ENCODE results near the gene GBA2.

GRCh38 chr9:35716230-35716629 is 32.8 kb downstream of the GBA2 start:
- no peak for TF ChIP-seq FOXM1 (IDR thresholded peaks at IDR 0.05; ENCODE audit: borderline replicate concordance, low read depth)
- TF ChIP-seq TAF1 (IDR thresholded peaks at IDR 0.05; ENCODE audit: low read depth): no peak
- TF ChIP-seq REST (IDR thresholded peaks at IDR 0.05; ENCODE audit: low read depth): no peak
- TF ChIP-seq MAX (IDR thresholded peaks at IDR 0.05): no peak
- no peak for TF ChIP-seq EP300 (IDR thresholded peaks at IDR 0.05; ENCODE audit: borderline replicate concordance)
- no peak for TF ChIP-seq USF1 (IDR thresholded peaks at IDR 0.05)
- TF ChIP-seq CREB1 (IDR thresholded peaks at IDR 0.05; ENCODE audit: low read depth): no peak
- TF ChIP-seq NFIC (IDR thresholded peaks at IDR 0.05): no peak
- TF ChIP-seq TCF12 (IDR thresholded peaks at IDR 0.05; ENCODE audit: low read depth): no peak
- TF ChIP-seq CEBPB (IDR thresholded peaks at IDR 0.05): no peak
- TF ChIP-seq ZBTB7A (IDR thresholded peaks at IDR 0.05; ENCODE audit: low read depth): no peak
- TF ChIP-seq RAD21 (IDR thresholded peaks at IDR 0.05; ENCODE audit: low read depth): no peak
- no peak for TF ChIP-seq YY1 (IDR thresholded peaks at IDR 0.05; ENCODE audit: low read depth)
